ENCODE data around the gene MYOT.

GRCh38 chr5:137837491-137838394 is 29.9 kb upstream of the MYOT start:
- TF ChIP-seq, protein P1, sequence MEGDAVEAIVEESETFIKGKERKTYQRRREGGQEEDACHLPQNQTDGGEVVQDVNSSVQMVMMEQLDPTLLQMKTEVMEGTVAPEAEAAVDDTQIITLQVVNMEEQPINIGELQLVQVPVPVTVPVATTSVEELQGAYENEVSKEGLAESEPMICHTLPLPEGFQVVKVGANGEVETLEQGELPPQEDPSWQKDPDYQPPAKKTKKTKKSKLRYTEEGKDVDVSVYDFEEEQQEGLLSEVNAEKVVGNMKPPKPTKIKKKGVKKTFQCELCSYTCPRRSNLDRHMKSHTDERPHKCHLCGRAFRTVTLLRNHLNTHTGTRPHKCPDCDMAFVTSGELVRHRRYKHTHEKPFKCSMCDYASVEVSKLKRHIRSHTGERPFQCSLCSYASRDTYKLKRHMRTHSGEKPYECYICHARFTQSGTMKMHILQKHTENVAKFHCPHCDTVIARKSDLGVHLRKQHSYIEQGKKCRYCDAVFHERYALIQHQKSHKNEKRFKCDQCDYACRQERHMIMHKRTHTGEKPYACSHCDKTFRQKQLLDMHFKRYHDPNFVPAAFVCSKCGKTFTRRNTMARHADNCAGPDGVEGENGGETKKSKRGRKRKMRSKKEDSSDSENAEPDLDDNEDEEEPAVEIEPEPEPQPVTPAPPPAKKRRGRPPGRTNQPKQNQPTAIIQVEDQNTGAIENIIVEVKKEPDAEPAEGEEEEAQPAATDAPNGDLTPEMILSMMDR (IDR thresholded peaks at IDR 0.05; ENCODE audit: extremely low read depth in 1 of 2, insufficient read depth in 1 of 2, low read depth in 1 of 2, low read length in 2 of 2) = no peak
- TF ChIP-seq POLR2A (IDR thresholded peaks at IDR 0.05; ENCODE audit: low read depth, low read length) (no peak), JUN (IDR thresholded peaks at IDR 0.05; ENCODE audit: borderline replicate concordance, insufficient read depth, insufficient read length, low read depth) (no peak), EZH2 (IDR thresholded peaks at IDR 0.05; ENCODE audit: borderline replicate concordance, low read depth, low read length, severe bottlenecking) (no peak), MYC (IDR thresholded peaks at IDR 0.05; ENCODE audit: low read depth, low read length) (no peak)

Measured in endothelial cell of umbilical vein (primary cell).